H1 (cell line): Measurements from ENCODE around the gene DUSP2. TPM values are rescaled to one million over a fixed set of nuclear protein-coding genes. Genes with fewer than 3 reads are reported as not detected.
A peak's percentile ranks its signal among the peaks of the same experiment; 100 is the strongest.

Experiments used
- CTCF ChIA-PET: fragments of 300-600 bp; sonication (Branson Sonifier 250); formaldehyde crosslinking; loops from one replicate; lab custom pipeline; 2021; ENCODE audit not compliant: partially characterized antibody; lab: Charles Lee
- POLR2A ChIA-PET: fragments of 300-600 bp; sonication (Branson Sonifier 250); formaldehyde crosslinking; loops from one replicate; lab custom pipeline; 2021; ENCODE audit warnings: inconsistent platforms; ENCODE audit not compliant: partially characterized antibody; lab: Charles Lee
- DNase-seq, 2 experiments: peaks; one replicate each; pipeline versions ENCODE4 v3.0.0 to v3.0.0-alpha.2; 2010 to 2022; ENCODE audit warnings: low spot score in 2 of 2, low read depth in 1 of 2, mixed read lengths in 1 of 2
- FAIRE-seq: peaks from 2 replicates; lab custom pipeline; 2011; peaks lifted over from hg19 to GRCh38; lab: Jason Lieb, UNC
- H2AFZ ChIP-seq: 2 replicates; pipeline ENCODE4 v1.8.1; 2012; ENCODE audit warnings: low read length, inconsistent platforms
- H2AK5ac ChIP-seq: 2 replicates; pipeline ENCODE4 v1.6.1; 2013; ENCODE audit warnings: low read depth, low read length
- H2BK120ac ChIP-seq: replicated peaks from 2 replicates; pipeline ENCODE3; 2013; ENCODE audit warnings: low read depth, low read length, inconsistent platforms
- H2BK12ac ChIP-seq: 2 replicates; pipeline ENCODE4 v1.6.1; 2013; ENCODE audit warnings: low read depth, low read length
- H2BK15ac ChIP-seq: 2 replicates; pipeline ENCODE4 v1.6.1; 2013; ENCODE audit warnings: low read length
- H2BK20ac ChIP-seq: 2 replicates; pipeline ENCODE4 v1.6.1; 2013; ENCODE audit warnings: low read length
- H2BK5ac ChIP-seq: 2 replicates; pipeline ENCODE4 v1.6.1; 2013; ENCODE audit warnings: low read depth, low read length
- H3K14ac ChIP-seq: 2 replicates; pipeline ENCODE4 v1.6.1; 2013; ENCODE audit warnings: inconsistent platforms; ENCODE audit not compliant: insufficient read length
- H3K18ac ChIP-seq: 2 replicates; pipeline ENCODE4 v1.6.1; 2013; ENCODE audit warnings: low read length; ENCODE audit errors: extremely low read depth
- H3K23ac ChIP-seq: 2 replicates; pipeline ENCODE4 v1.6.1; 2013; ENCODE audit warnings: inconsistent platforms; ENCODE audit not compliant: insufficient read length
- H3K23me2 ChIP-seq: 2 replicates; pipeline ENCODE4 v1.6.1; 2013; ENCODE audit warnings: low read depth, low read length
- H3K27ac ChIP-seq: 2 replicates; pipeline ENCODE4 v1.6.1; 2011; ENCODE audit warnings: low read depth, low read length, inconsistent platforms
- H3K27me3 ChIP-seq, 4 experiments: replicated peaks in 1 of 4; 1 replicate in 1 of 4; 2 replicates in 3 of 4; pipeline versions ENCODE4 v1.6.1 to v1.8.1; 2011 to 2013; ENCODE audit warnings: low read length in 3 of 4, mild to moderate bottlenecking in 3 of 4, inconsistent platforms in 2 of 4, mixed read lengths in 2 of 4, moderate library complexity in 1 of 4; ENCODE audit not compliant: control insufficient read depth in 3 of 4, insufficient read depth in 3 of 4; ENCODE audit errors: extremely low read depth in 1 of 4
- H3K36me3 ChIP-seq, 4 experiments: 2 replicates each; pipeline versions ENCODE4 v1.6.1 to v1.8.1; 2011 to 2013; ENCODE audit warnings: mild to moderate bottlenecking in 4 of 4, low read length in 3 of 4, moderate library complexity in 2 of 4, control low read depth in 1 of 4, inconsistent platforms in 1 of 4; ENCODE audit not compliant: insufficient read depth in 4 of 4, control insufficient read depth in 2 of 4
- H3K4ac ChIP-seq: replicated peaks from 2 replicates; pipeline ENCODE3; 2013; ENCODE audit warnings: low read length, low read depth, mixed read lengths, inconsistent platforms; ENCODE audit not compliant: insufficient read length
- H3K4me1 ChIP-seq, 4 experiments: replicated peaks in 1 of 4; 1 replicate in 1 of 4; 2 replicates in 3 of 4; pipeline versions ENCODE4 v1.6.1 to v1.8.1; 2011 to 2013; ENCODE audit warnings: low read length in 3 of 4, inconsistent platforms in 2 of 4, mixed read lengths in 1 of 4; ENCODE audit not compliant: insufficient read depth in 4 of 4, control insufficient read depth in 3 of 4
- H3K4me2 ChIP-seq, 2 experiments: 2 replicates each; pipeline versions ENCODE4 v1.6.1 to v1.8.1; 2011 to 2013; ENCODE audit warnings: low read depth in 2 of 2, low read length in 2 of 2, control low read depth in 1 of 2, inconsistent platforms in 1 of 2, mild to moderate bottlenecking in 1 of 2; ENCODE audit not compliant: insufficient read depth in 1 of 2
- H3K4me3 ChIP-seq, 4 experiments: fragments of 200-600, 300-600 bp in 1 of 4; sonication (generic), shearing (Covaris generic), sonication (Bioruptor Twin) in 1 of 4; 2 replicates each; pipeline versions ENCODE4 v1.5.1 to v1.8.1; 2011 to 2016; ENCODE audit warnings: low read length in 4 of 4, low read depth in 3 of 4, control low read depth in 2 of 4, inconsistent platforms in 2 of 4, mild to moderate bottlenecking in 2 of 4, mixed read lengths in 1 of 4, moderate library complexity in 1 of 4; ENCODE audit not compliant: insufficient read depth in 2 of 4; ENCODE audit errors: extremely low read depth in 1 of 4
- H3K56ac ChIP-seq: replicated peaks from 2 replicates; pipeline ENCODE3; 2013; ENCODE audit warnings: low read depth, mild to moderate bottlenecking, mixed read lengths, low read length, inconsistent platforms; ENCODE audit not compliant: insufficient read length
- H3K79me1 ChIP-seq: 2 replicates; pipeline ENCODE4 v1.6.1; 2013; ENCODE audit warnings: low read depth, low read length, control low read depth
- H3K79me2 ChIP-seq, 2 experiments: 2 replicates each; pipeline versions ENCODE4 v1.6.1 to v1.8.1; 2012 to 2013; ENCODE audit warnings: low read length in 2 of 2, mild to moderate bottlenecking in 2 of 2, inconsistent platforms in 1 of 2; ENCODE audit not compliant: insufficient read depth in 2 of 2, control insufficient read depth in 1 of 2
- H3K9ac ChIP-seq, 4 experiments: replicated peaks in 1 of 4; 1 replicate in 1 of 4; 2 replicates in 3 of 4; pipeline versions ENCODE4 v1.6.1 to v1.8.1; 2011 to 2013; ENCODE audit warnings: low read depth in 3 of 4, low read length in 3 of 4, control low read depth in 2 of 4, mild to moderate bottlenecking in 2 of 4, moderate library complexity in 2 of 4, inconsistent platforms in 1 of 4; ENCODE audit errors: extremely low read depth in 1 of 4
- H3K9me3 ChIP-seq, 2 experiments: 2 replicates each; pipeline versions ENCODE4 v1.6.1 to v1.8.1; 2012 to 2013; ENCODE audit warnings: mild to moderate bottlenecking in 2 of 2, moderate library complexity in 2 of 2, control low read depth in 1 of 2, inconsistent platforms in 1 of 2, low read depth in 1 of 2, low read length in 1 of 2, mixed read lengths in 1 of 2; ENCODE audit not compliant: insufficient read depth in 2 of 2
- H4K20me1 ChIP-seq, 2 experiments: replicated peaks in 1 of 2; 2 replicates each; pipeline versions ENCODE3 to v1.8.1; 2011 to 2013; ENCODE audit warnings: inconsistent platforms in 2 of 2, low read length in 2 of 2, mild to moderate bottlenecking in 1 of 2; ENCODE audit not compliant: insufficient read depth in 2 of 2, control insufficient read depth in 1 of 2
- H4K5ac ChIP-seq: 2 replicates; pipeline ENCODE4 v1.6.1; 2013; ENCODE audit warnings: low read length, low read depth, mixed read lengths, inconsistent platforms; ENCODE audit not compliant: insufficient read length
- H4K8ac ChIP-seq: 2 replicates; pipeline ENCODE4 v1.8.0; 2013; ENCODE audit warnings: mild to moderate bottlenecking, moderate library complexity, low read length, inconsistent platforms; ENCODE audit not compliant: insufficient read depth; ENCODE audit errors: extremely low read depth
- H4K91ac ChIP-seq: replicated peaks from 2 replicates; pipeline ENCODE3; 2013; ENCODE audit warnings: low read length, mixed read lengths, inconsistent platforms; ENCODE audit not compliant: insufficient read length
- BCL11A ChIP-seq, 2 experiments: IDR thresholded peaks; one replicate each; pipeline ENCODE4 v1.6.1; 2011; ENCODE audit warnings: low read depth in 2 of 2, low read length in 2 of 2, mild to moderate bottlenecking in 2 of 2
- BRCA1 ChIP-seq: IDR thresholded peaks from 2 replicates; pipeline ENCODE4 v1.6.1; 2012; ENCODE audit warnings: low read depth, low read length, improper control_type of control experiment
- CBX8 ChIP-seq: fragments of 300-800, 300-1000 bp; sonication (generic); IDR thresholded peaks from 2 replicates; pipeline ENCODE4 v1.7.1; 2016; ENCODE audit warnings: low read depth, low read length, borderline replicate concordance
- RBBP5 ChIP-seq: IDR thresholded peaks from 2 replicates; pipeline ENCODE4 v1.7.1; 2012; ENCODE audit warnings: low read depth, mild to moderate bottlenecking, inconsistent platforms, low read length, moderate library complexity, borderline replicate concordance
- RFX5 ChIP-seq: IDR thresholded peaks from 2 replicates; pipeline ENCODE4 v1.6.1; 2011; ENCODE audit warnings: low read depth, low read length, improper control_type of control experiment, borderline replicate concordance
- RXRA ChIP-seq: IDR thresholded peaks from 2 replicates; pipeline ENCODE4 v1.6.1; 2011; ENCODE audit warnings: low read depth, mild to moderate bottlenecking, low read length, moderate library complexity; ENCODE audit not compliant: insufficient read depth
- SIX5 ChIP-seq: IDR thresholded peaks from 2 replicates; pipeline ENCODE4 v1.6.1; 2011; ENCODE audit warnings: mild to moderate bottlenecking, low read depth, low read length
- TAF1 ChIP-seq: IDR thresholded peaks from 2 replicates; pipeline ENCODE4 v1.6.1; 2011; ENCODE audit warnings: mild to moderate bottlenecking, low read depth, low read length
- ZNF274 ChIP-seq: IDR thresholded peaks from 2 replicates; pipeline ENCODE4 v1.7.0; 2012; ENCODE audit warnings: low read length, borderline replicate concordance; ENCODE audit errors: extremely low read depth
- WGBS, 2 experiments: shearing (Covaris generic) in 1 of 2; methylation state at CpG; one replicate each; pipeline versions ENCODE4 v1.1.6 to v1.1.7; 2013 to 2015; ENCODE audit warnings: low lambda C conversion rate in 2 of 2, mixed read lengths in 2 of 2, inconsistent platforms in 1 of 2, low coverage in 1 of 2, missing lambda C conversion rate in 1 of 2; ENCODE audit not compliant: insufficient replicate concordance in 2 of 2, insufficient coverage in 1 of 2, insufficient read length in 1 of 2; ENCODE audit errors: extremely low coverage in 1 of 2, missing lambda C conversion rate in 1 of 2; 5-methylcytosine and 5-hydroxymethylcytosine counted together
- polyA plus RNA-seq, 7 experiments: library from polyadenylated mRNA; depleted of rRNA in 3 of 7; stranded (reverse) in 5 of 7; unstranded in 2 of 7; fragments of >200 nt in 5 of 7; fragments of 200-250 nt in 2 of 7; gene quantifications; 1 replicate in 5 of 7; 2 replicates in 1 of 7; 4 replicates in 1 of 7; pipeline versions ENCODE4 v1.2.1 to v1.2.3, GENCODE V29; 2011 to 2013; ENCODE audit warnings: missing spikeins in 2 of 7, mixed read lengths in 2 of 7
- total RNA-seq: library from RNA; stranded (reverse); fragmentation: NEBNext Ultra II Directional; extraction: Animal tissue kit (Norgen Biotek cat#: 25700); gene quantifications from 2 replicates; pipeline ENCODE4 v1.2.1, GENCODE V29; 2021

Gene DUSP2
- total and polyA plus RNA-seq, 2 of the 8 experiments (the other 6 are each of a cell fraction or from before 2014, with no cell fraction given): 10.1 to 10.4 TPM

- peak overlapping the region; percentile 62; the same call in 1 of the 2 replicates for H4K8ac ChIP-seq
- H3K18ac ChIP-seq: peak overlapping the region; percentile 78
- peak overlapping the region; percentile 12; the same call in 1 of the 2 replicates for H2BK15ac ChIP-seq
- no peaks in the 10 kb centered on the region for H3K79me2 ChIP-seq
- peak overlapping the region; percentile 82; the same call in 1 of the 2 replicates for H2AK5ac ChIP-seq
- peak overlapping the region; percentile 80; the same call in 1 of the 2 replicates for H2BK20ac ChIP-seq
- no peak overlapping the region for H3K14ac ChIP-seq
- H3K27me3 ChIP-seq: peaks cover 4 to 30% (median 20%) of the 10 kb centered on the region in 4 experiments; a peak in 6 of 7 replicates
- no peak overlapping the region for H3K56ac ChIP-seq
- peak overlapping the region; percentile 80; the same call in 1 of the 2 replicates for H2BK12ac ChIP-seq
- WGBS, 2 experiments: 73% methylated on average over 7 of the region's 9 CpGs; no CpG with 5 or more reads in 1 of the 2 experiments
- no peak overlapping the region for H3K4me3 ChIP-seq
- no peak overlapping the region for H3K23ac ChIP-seq
- H4K91ac ChIP-seq: peak overlapping the region; percentile 7
- no peaks in the 10 kb centered on the region for H3K9me3 ChIP-seq
- H2BK120ac ChIP-seq: no peak overlapping the region
- H3K79me1 ChIP-seq: no peaks in the 10 kb centered on the region
- FAIRE-seq (no peak), DNase-seq (no peak)
- peaks cover 7% of the 10 kb centered on the region for H3K23me2 ChIP-seq
- 0 out of 2 replicates have a peak overlapping the region, but pooled peaks have one; percentile 21 for H2AFZ ChIP-seq
- POLR2A ChIA-PET: interaction anchor here (1.0 to 2.1 kb wide), 4 partner anchors 9 to 61 kb away, joined by 3 to 6 read pairs (median 4); partner anchors contain the start of genes ASTL and STARD7
- no peaks in the 10 kb centered on the region for H3K36me3 ChIP-seq
- H4K5ac ChIP-seq: no peak overlapping the region
- H3K27ac ChIP-seq: no peak overlapping the region
- H3K4me1 ChIP-seq: peaks cover 0 to 47% (median 35%) of the 10 kb centered on the region in 4 experiments; a peak in 6 of 7 replicates
- H3K4me2 ChIP-seq: peak overlapping the region; percentile 57 to 60; a peak in 3 of 4 replicates
- H3K9ac ChIP-seq: peak overlapping the region in 1 of 4 experiments; percentile 6; a peak in 1 of 7 replicates
- CTCF ChIA-PET: interaction anchor here (0.7 to 13.4 kb wide), 8 partner anchors 8 to 125 kb away, joined by 3 to 155 read pairs (median 4); partner anchors contain the start of genes ADRA2B and ASTL
- H4K20me1 ChIP-seq: no peaks in the 10 kb centered on the region
- H2BK5ac ChIP-seq: peak overlapping the region; percentile 24; the same call in 1 of the 2 replicates
- no peak overlapping the region for H3K4ac ChIP-seq
- TF ChIP-seq CBX8: no peak
- TF ChIP-seq BCL11A (IDR thresholded peaks at IDR 0.05; ENCODE audit: low read depth in 2 of 2, low read length in 2 of 2): no peak
- no peak for TF ChIP-seq RFX5
- TF ChIP-seq BRCA1: no peak
- no peak for TF ChIP-seq RBBP5
- no peak for TF ChIP-seq SIX5
- TF ChIP-seq RXRA: no peak
- TF ChIP-seq ZNF274: no peak
- no peak for TF ChIP-seq TAF1
These were observed 2.5 kb upstream of the DUSP2 start for GRCh38 chr2:96147593-96148201.
